NCI-H524 (cell line): ENCODE results near the gene MLX.
"Not testable (repeated sequence)": the region's sequence is repeated elsewhere in the genome, so short reads cannot be mapped to it uniquely, and the experiment has no call there.

Source experiments
- DNase-seq, 2 experiments: peaks; one replicate each; lab custom pipeline; 2025; lab: John Stamatoyannopoulos, UW

The MLX gene

DNA sequence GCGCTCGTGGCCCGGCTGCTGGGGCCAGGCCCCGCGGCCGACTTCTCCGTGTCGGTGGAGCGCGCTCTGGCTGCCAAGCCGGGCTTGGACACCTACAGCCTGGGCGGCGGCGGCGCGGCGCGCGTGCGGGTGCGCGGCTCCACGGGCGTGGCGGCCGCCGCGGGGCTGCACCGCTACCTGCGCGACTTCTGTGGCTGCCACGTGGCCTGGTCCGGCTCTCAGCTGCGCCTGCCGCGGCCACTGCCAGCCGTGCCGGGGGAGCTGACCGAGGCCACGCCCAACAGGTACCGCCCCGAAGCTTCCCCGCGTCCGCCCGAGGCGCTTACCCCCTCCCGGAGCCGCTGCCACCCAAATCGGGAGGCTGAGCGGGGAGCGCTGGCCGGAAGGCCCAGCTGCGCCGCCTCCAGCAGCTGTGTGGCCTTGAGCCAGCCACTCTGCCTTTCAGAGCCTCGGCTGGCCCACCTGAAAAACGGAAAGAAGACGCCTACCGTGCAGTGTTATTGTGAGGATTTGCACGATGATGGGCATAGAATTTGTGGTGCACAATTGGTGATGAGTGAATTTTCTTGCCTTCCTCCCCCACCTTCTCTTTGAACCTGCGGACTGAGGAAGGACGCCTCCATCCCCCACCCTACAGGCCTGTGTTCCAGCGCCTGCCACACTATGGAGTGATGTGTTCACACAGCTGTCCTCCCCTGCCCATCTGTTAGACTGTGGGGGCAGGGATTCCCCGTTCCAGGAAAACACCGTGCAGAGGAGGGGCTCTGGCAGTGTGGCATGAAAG, 30.3 kb upstream of the MLX start:
- peak; percentile 89 to 95 for DNase-seq

DNA sequence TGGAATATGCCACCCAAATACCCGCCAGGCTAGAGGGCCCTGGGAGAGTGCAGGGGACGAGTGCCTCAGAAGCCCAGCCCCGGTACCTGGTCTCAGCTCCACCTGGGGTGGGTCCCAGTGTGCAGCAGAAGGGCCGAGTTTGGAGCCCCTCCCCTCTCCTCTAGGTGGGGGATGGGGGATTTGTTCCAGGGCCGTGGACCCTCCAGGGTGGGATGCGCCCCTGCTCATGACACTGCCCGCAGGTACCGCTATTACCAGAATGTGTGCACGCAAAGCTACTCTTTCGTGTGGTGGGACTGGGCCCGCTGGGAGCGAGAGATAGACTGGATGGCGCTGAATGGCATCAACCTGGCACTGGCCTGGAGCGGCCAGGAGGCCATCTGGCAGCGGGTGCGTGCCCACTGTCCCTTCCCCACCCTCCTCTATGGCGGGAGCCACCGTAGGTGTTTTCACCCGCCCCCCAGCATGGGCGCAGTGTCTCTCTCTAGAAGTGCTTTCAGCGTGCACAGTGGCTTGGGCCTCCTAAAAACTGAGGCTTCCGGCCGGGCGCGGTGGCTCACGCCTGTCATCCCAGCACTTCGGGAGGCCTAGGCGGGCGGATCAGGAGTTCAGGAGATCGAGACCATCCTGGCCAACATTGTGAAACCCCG, 29.6 kb upstream of the MLX start:
- DNase-seq, result no peak

DNA sequence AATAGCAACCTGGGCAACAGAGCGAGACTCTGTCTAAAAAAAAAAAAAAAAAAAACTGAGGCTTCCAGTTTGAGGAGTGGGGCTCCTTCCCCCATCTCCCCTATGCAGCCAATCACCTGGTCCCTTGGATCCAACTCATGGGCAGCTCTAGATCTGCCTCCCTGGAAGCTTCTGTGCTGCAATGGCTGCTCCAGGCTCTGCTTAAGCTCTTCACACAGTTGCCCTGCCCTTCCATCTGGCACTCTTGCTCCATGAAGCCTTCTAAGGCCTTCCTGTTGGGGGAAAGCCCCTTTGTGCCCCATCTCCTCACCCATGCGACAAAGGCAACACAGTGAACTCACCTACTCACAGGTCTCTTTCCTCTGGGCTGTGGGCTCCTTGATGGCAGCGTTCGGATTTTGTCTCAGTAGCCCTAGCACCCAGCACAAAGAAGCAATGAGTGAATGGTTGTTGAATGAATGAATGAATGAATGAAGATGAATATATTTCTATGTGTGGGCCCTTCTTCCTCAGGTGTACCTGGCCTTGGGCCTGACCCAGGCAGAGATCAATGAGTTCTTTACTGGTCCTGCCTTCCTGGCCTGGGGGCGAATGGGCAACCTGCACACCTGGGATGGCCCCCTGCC, 29.0 kb upstream of the MLX start:
- peak; percentile 59 to 74 for DNase-seq

DNA sequence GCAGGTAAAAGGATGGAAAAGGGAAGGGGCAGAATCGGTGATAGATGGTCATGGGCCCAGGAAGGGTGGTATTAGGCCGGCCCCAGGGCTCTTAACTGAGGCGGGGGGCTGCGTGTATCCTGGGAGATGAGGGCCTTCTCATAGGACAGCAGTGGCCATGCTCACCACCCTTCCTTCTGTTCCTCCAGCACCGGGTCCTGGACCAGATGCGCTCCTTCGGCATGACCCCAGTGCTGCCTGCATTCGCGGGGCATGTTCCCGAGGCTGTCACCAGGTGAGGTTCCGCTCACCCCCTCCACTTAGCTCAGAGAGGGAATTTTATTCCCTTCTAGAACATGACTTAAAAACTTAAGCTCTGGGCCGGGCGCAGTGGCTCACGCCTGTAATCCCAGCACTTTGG, 28.4 kb upstream of the MLX start:
- no peak for DNase-seq

DNA sequence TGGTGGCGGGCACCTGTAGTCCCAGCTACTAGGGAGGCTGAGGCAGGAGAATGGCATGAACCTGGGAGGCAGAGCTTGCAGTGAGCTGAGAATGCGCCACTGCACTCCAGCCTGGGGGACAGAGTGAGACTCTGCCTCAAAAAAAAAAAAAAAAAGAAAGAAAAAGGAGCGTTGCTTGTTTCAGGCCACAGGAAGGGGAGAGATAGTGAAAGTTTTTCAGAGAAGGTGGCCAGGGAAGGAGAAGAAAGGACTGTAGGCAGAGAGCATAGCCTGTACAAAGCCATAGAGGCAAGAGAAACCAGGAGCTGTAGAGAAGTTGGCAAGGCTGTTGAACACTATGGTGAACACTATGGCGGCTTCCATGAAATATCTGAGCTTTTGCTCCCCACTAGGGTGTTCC, 26.3 kb upstream of the MLX start:
- DNase-seq, result not testable (repeated sequence)

DNA sequence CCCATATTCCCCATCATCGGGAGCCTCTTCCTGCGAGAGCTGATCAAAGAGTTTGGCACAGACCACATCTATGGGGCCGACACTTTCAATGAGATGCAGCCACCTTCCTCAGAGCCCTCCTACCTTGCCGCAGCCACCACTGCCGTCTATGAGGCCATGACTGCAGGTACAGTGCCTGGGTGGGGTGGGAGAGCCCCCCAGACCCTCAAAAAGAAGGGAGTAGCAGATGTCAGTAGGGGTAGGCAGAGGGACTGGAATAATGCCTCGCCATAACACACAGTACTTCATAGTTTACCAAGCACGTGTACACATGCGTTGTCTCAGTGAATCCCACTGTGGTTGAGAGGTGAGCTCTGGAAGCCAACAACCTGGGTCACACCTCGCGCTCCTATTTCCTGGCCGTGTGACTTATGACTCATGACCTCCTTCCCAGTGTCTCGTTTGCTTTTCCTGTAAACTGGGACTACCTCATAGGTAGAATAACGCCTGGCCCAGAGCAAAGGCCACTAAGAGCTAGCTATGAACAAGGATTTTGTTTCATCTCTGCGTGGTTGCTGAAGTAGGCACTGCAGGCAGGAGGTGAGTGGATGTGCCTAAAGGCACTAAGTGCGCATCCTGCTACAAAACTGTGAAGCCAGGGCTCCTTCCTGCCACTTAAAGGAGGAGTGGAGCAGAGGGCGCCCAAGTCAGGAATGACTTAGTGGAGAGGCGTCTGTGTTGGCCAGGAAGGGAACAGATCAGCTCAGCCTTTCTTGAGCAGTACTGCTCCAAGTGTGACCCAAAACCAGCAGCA, 25.7 kb upstream of the MLX start:
- no peak for DNase-seq

DNA sequence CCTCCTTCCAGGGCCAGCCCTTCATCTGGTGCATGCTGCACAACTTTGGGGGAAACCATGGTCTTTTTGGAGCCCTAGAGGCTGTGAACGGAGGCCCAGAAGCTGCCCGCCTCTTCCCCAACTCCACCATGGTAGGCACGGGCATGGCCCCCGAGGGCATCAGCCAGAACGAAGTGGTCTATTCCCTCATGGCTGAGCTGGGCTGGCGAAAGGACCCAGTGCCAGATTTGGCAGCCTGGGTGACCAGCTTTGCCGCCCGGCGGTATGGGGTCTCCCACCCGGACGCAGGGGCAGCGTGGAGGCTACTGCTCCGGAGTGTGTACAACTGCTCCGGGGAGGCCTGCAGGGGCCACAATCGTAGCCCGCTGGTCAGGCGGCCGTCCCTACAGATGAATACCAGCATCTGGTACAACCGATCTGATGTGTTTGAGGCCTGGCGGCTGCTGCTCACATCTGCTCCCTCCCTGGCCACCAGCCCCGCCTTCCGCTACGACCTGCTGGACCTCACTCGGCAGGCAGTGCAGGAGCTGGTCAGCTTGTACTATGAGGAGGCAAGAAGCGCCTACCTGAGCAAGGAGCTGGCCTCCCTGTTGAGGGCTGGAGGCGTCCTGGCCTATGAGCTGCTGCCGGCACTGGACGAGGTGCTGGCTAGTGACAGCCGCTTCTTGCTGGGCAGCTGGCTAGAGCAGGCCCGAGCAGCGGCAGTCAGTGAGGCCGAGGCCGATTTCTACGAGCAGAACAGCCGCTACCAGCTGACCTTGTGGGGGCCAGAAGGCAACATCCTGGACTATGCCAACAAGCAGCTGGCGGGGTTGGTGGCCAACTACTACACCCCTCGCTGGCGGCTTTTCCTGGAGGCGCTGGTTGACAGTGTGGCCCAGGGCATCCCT, 23.5 kb upstream of the MLX start:
- no peak for DNase-seq

DNA sequence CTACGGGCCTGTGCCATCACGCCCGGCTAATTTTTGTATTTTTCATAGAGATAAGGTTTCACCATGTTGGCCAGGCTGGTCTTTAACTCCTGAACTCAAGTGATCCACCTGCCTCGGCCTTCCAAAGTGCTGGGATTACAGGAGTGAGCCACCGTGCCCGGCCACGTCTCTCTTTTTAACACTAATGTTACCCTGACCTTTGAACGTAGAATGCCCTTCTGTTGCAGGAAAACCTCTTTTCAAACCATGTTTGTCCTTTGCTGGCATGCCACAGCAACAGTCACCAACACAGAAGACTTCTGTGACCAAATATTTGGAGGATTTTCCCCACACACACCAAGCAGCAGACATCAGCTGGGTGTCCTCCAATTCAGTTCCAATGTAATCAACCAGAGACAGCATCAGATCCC, 22.0 kb upstream of the MLX start:
- DNase-seq, result no peak

DNA sequence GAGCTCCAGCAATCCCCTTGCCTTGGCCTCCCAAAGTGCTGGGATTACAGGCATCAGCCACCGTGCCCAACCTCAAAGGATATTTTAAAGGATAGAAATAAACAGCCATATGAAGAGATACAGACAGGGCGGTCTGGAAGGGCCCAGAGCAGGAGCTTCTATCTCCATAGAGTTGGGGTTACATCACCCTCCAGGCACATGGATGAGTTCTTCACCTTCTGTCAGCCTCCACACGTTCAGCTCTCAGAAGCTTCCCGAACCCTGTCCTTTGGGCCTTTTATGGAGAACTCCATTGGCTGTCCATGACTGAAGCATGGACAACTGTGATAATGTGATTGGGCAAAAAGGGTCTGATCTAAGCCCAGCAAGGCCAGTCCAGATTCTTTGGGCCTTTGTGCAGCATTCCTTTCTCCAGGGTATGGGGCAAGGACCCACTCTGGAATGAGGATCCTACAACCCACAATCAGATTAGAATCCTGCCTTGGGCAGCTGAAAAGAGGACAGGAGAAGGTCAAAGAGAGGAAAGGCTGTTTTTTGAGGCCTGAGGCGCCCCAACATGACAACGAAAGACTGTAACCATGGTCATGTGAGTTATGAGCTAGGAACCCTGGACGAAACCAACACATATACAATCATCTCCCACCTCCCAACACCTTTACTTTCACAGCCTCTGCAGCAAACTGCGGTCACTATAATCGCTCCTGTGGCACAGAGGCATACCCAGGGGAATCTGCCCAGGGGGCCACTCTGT, 21.0 kb upstream of the MLX start:
- DNase-seq, result not testable (repeated sequence)

DNA sequence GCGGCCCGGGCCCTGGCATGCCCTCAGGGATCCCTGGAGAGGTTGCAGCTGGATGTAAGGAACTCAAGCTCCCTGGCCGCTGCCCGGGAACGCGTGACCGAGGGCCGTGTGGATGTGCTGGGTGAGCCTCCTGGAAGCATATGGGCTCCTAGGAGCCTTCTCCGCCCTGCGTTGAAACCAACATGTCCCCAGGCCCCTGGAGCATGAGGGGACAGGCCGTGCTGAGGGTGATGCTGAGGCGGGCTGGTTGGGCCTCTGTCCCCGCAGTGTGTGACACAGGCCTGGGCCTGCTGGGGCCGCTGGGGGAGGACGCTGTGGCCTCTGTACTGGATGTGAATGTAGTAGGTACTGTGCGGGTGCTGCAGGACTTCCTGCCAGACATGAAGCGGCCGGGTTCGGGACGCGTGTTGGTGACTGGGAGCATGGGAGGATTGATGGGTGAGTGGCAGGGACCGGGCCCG, 19.9 kb upstream of the MLX start:
- no peak for DNase-seq

DNA sequence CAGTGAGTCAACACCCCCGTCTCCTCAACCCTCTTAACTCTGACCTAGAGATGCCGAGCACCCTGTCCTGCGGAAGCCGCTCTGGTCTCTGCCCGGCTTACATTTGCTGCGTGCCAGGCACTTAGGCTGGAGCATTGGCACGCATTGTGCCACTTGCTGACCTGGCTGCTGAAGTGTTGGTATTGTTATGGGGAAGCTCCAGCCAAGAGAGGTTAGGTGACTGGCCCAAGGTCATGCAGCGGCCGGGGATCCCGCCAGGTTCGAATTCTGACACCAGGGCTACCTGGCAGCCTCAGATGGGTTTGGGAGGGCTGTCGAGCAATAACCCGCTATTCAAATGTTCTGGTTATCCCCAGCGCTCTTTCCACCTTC, 19.2 kb upstream of the MLX start:
- DNase-seq, result no peak

DNA sequence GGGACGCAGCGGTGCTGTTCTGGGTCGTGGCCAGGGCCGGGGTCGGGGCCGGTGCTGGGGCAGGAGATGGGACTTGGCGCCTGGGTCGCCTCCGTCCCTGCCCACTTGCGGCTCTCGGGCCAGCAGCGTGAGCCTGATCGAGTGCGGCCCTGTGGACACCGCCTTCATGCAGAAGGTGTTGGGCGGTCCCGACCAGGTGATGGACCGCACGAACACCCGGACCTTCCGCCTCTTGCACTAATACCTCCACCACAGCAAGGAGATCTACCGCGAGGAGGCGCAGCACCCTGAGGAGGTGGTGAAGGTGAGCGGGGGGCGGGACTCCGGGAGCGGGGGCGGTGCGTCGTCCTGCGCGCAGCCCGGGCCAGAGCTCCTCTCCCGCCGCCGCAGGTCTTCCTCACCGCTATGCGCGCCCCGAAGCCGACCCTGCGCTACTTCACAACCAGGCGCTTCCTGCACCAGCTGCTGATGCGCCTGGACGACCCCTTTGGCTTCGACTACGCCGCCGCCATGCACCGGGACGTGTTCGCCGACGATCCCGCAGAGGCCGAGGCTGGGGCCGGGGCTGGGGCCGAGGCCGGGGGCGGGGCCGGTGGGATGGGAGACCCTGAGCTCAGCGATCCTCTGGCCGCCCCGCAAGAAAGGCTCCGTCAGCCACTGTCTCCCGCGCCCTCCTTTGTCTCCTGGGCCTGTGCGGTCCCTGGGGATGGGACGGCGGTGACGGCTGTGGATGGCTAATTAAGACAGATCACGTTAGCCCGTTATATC, 18.6 kb upstream of the MLX start:
- peak; percentile 64 to 76 for DNase-seq

DNA sequence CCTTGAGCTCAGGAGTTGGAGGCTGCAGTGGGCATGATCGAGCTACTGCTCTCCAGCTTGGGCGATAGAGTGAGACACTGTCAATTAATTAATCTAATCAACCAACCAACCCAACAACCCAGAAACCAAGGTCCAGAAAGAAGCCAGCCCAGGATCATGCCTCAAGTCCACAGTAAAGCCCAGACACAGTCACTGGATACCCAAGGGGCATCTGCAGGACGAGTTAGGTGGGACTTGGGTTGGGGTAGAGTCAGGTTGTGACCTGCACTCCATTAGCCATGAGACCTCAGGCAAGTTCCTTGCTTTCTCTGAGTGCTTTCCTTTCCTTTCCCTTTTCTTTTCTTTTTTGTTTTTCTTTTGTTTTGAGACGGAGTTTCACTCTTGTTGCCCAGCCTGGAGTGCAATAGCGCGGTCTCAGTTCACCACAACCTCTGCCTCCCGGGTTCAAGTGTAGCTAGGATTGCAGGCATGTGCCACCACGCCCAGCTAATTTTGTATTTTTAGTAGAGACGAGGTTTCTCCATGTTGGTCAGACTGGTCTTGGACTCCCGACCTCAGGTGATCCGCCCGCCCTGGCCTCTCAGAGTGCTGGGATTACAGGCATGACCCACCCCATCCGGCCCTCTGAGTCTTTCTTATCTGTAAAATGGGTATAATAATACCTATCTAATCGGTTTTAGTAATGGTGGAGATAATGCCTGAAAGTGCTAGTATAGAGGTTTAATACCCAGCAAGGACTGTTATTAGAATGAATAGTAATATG, 17.7 kb upstream of the MLX start:
- DNase-seq, result no peak

DNA sequence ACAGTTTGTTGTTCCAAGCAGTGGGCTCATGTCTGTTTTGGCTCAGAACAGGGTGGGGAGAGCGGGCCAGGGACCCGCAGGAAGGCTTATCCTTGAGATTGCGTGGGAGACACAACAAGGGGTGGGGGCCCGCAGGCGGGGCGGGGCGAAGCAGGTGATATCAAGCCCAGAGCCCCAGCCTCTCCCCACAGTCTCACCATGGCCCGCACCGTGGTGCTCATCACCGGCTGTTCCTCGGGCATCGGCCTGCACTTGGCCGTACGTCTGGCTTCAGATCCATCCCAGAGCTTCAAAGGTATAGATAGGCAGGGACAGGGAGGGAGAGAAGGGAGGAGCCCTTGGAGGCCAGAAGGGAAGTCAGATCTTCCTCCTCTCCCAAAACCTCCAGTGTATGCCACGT, 14.2 kb upstream of the MLX start, which contains the start of gene HSD17B1:
HSD17B1 (plus strand) TSS at position 188 of the 400 bp plus-strand sequence; CDS start at position 199, 11 bp downstream.
- DNase-seq, result not testable (repeated sequence)

DNA sequence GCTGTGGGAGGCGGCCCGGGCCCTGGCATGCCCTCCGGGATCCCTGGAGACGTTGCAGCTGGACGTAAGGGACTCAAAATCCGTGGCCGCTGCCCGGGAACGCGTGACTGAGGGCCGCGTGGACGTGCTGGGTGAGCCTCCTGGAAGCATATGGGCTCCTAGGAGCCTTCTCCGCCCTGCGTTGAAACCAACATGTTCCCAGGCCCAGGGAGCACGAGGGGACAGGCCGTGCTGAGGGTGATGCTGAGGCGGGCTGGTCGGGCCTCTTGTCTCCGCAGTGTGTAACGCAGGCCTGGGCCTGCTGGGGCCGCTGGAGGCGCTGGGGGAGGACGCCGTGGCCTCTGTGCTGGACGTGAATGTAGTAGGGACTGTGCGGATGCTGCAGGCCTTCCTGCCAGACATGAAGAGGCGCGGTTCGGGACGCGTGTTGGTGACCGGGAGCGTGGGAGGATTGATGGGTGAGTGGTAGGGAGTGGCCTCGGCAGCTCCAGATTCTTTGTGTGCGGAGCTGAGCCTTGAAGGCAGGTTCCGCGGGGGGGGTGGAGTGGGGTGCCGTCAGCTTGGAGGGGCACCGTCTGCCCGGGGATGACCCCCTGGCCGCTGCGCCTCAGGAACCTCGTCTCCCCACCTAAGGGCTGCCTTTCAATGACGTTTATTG, 13.6 kb upstream of the MLX start:
- DNase-seq, result no peak

DNA sequence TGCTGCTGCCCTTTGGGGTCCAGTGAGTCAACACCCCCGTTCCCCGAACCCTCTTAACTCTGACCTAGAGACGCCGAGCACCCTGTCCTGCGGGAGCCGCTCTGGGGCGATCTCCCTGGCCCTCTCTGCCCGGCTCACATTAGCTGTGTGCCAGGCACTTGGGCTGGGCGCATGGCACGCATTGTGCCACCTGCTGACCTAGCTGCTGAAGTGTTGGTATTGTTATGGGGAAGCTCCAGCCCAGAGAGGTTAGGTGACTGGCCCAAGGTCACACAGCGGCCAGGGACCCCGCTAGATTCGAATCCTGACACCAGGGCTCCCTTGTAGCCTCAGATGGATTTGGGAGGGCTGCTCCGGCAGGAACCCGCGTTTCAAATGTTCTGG, 13.0 kb upstream of the MLX start:
- peak in 1 of 2 experiments; percentile 21 for DNase-seq

DNA sequence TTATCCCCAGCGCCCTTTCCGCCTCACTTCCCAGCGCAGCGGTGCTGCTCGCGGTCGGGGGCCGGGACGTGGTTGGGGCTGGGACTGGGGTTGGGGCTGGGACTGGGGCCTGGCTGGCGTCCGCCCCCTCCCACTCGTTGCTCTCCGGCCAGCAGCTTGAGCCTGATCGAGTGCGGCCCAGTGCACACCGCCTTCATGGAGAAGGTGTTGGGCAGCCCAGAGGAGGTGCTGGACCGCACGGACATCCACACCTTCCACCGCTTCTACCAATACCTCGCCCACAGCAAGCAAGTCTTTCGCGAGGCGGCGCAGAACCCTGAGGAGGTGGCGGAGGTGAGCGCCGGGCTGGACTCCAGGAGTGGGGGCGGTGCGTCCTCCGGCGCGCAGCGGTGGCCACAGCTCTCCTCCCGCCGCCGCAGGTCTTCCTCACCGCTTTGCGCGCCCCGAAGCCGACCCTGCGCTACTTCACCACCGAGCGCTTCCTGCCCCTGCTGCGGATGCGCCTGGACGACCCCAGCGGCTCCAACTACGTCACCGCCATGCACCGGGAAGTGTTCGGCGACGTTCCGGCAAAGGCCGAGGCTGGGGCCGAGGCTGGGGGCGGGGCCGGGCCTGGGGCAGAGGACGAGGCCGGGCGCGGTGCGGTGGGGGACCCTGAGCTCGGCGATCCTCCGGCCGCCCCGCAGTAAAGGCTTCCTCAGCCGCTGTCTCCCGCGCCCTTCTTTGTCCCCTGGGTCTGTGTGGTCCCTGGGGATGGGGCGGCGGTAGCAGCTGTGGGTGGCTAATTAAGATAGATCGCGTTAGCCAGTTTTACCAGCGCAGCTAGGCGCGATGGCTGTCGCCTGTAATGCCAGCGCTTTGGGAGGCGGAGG, 12.4 kb upstream of the MLX start:
- DNase-seq, result peak; percentile 47 to 75
